Muscle of back (tissue), 11 donors: ENCODE results near the gene SHC4. TPM values are rescaled to one million over a fixed set of nuclear protein-coding genes. Genes with fewer than 3 reads are reported as not detected.

Source experiments
- DNase-seq, 3 donors: peaks; one replicate each; pipeline versions ENCODE4 v3.0.0 to v3.0.0-alpha.2; 2013
- polyA plus RNA-seq, 10 donors: library from polyadenylated mRNA; unstranded; fragments of 120-200 nt; gene quantifications; one replicate each; pipeline ENCODE4 v1.2.1, GENCODE V29; 2013; ENCODE audit not compliant: insufficient read length in 10 of 10

SHC4 gene
- polyA plus RNA-seq, 10 donors, result 1.1 to 3.2 (median 2.0) TPM

DNA sequence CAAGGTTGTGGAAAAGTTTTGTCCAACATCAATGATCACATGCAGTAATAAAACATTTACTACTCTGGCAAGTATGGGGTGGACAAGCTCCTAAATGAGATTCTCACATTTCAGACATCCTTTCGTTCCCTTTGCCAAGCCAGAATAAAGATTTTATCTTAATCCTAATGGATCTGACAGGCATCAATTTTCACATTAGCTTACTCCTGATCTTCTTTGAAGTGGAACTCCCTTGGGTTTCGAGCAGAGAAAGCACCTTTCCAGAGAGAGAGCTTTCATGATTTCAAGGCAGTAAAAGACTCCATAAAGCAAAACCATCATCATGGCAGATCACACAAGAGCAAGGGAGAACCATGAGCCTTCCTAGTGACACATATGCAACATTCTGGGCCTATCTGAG, 113.1 kb downstream of the SHC4 start:
- no peak for DNase-seq

DNA sequence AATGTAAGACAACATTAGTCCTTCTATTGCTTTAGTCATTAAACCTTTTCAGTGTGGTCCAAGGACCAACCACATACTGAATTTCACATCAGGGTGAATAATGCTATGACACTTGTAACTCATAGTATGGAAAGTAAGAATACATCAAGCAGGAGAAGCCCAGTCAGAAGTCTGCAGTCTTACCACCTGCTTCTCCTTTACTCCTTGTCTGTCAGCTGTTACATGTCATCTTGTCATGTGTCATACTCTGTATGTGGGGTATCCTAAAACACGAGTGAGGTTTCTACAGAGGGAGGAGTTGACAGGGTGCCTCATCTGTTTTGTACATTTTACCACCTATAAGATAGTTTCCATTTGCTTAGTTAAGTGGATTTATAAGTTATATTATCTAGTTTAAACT, 118.6 kb downstream of the SHC4 start:
- DNase-seq, result no peak

DNA sequence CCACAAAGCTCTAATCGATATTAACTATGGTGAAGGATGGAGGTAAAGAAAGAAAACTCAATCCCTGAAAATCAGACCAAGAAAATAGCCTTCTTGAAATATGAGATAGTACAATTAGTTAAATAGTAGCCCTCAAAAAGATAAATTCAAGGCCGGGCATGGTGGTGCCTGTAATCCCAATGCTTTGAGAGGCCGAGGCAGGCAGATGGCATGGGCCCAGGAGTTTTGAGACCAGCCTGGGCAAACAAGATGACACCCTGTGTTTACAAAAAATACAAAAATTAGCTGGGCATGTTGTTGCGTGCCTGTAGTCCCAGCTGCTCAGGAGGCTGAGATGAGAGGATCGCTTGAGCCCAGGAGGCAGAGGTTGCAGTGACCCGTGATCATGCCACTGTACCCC, 121.2 kb downstream of the SHC4 start:
- DNase-seq, result no peak

DNA sequence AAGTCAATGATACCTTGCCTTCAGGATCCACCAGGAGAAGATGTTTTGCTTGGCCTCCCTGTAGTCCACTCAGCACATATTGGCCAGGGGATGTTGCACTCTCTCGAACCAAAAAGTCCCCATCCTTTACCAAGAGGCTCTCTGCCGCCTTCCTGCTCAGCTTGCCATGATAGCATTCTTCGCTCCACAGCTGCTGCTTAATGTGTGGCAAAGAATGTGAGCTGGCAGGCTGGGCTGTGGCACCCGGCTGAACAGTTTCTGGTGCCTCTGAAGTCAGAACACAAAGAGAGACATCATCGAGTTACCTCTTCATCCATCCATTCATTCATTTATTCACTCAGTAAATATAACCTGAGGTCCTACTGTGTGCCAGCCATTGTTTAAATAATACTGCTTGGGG, 129.0 kb downstream of the SHC4 start:
- no peak for DNase-seq

DNA sequence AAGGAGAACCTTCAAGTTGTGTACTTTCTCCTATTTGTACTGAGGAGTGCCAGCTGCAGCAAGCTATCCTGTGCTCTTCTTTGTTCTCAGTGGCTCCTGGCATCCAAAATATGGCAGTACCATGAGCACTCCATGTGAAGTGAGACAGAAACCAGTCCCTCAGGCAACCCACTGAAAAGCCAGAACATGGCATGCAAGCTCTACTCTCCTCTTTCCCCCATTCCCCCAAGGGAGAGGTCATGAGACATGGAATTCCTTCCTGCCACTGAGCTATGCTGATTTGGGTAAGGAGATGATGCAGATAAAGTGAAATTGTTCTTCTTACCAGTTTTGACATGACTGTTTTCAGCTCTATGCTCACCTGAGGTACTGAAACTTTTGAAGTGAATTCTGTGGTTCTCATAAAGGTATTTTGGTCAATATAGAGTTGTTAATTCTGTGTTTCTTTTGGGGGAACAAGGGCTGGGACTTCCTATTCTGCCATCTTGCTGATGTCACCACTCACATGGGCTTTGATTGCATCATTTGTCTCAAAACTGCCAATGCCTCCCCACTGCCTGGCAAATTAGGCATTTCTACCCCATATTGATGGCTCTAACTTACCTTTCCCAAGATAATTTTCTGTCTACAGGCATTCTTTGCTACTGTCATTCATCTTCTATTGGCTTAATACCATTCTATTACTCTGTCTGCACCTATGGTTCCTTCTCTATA, 130.0 kb downstream of the SHC4 start:
- DNase-seq, result no peak

DNA sequence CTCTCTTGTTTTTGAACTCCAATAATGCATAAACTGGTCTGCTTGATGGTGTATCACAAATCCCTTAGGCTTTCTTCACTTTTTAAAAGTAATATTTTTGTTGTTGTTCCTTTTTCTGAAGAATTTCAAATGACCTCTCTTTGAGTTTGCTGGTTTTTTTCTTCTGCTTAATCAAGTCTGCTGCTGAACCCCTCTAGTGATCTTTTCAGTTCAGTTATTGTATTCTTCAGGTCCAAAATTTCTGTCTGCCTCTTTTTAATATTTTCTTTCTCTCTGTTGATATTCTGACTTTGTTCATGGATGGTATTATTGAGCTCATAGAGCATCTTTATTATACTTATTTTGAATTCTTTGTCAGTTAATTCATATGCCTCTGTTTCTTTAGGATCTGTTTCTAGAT, 131.1 kb downstream of the SHC4 start:
- DNase-seq, result no peak

DNA sequence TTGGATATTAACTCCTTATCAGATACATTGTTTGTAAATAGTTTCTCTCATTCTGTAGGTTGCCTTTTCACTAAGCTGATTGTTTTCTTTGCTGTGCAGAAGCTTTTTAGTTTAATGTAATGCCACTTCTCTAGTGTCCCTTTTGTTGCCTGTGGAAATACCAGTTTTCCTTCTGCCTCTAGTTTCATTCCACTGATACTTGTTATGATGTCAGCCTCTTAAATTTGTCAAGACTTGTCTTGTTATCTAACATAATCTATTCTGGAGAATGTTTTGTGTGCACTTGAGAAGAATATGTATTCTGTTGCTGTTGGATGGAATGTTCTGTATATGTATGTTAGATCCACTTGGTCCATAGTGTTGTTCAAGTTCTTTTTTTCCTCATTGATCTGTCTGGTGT, 134.8 kb downstream of the SHC4 start:
- DNase-seq, result no peak

DNA sequence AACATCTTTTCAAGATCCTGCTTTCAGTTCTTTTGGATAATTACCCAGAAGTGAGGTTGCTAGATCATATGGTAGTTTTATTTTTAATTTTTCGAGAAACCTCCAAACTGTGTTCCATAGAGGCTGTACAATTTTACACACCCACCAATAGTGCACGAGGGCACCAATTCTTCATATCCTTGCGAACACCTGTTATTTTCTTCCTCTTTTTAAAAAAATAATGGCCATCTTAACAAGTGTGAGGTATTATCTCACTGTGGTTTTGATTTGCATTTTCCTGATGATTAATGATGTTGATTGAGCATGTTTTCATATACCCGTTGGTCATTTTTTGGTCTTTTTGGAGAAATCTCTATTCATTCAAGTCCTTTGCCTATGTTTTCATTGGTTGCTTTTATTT, 135.2 kb downstream of the SHC4 start:
- DNase-seq, result no peak

DNA sequence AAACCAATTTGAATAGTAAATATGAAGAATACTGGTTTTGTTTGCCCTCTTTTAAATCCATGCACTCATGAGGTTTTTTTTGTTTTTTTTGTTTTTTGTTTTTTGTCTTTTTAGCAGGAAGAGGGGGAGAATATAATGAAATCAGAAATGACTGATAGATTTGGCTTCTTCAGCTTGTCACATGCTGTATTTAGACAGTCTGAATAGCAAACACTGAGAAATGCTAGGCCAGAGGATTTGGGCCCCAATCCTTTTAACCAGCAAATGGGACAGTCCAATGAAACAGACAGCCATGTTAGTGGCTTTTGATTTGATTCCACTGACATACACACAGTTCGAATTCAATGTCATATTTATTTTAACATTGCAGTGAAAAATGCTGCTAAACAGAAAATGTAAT, 138.6 kb downstream of the SHC4 start:
- no peak for DNase-seq

DNA sequence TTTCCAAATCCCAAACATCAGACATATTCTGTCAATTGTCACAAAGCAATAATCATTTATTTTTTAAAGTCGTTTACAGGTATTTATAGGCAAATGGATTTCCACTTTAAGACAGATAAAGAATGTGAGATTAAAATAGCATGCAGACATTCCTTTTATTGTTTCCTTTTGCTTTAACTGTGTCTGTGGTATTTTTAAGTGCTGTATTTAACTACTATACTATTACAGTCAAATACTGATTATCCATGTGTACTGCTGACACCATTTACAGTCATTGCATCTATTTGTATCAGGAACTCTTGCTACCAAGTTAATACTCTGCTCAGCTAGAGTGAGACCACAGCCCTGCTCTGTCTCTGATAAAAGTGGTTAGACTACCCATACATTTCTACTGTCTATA, 140.0 kb downstream of the SHC4 start:
- no peak for DNase-seq

DNA sequence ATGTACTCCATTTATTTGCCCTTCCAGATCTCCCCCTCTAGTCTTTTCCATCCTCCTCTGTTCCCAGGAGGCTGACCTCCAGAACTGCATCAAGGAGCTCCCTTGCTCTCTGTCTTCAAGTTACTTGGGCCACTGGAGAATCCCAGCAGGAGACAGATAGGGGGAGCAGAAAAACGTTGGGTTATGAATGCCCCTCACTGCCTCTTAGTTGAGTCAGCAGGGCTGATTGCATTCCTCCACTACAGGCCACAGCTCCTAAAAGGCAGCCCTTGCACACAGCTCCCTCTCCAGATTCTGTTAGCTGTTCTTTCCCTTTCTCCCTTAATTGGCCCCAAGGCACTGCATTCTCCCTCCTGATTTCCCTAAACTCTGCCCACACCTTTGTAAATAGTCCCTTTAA, 140.5 kb downstream of the SHC4 start:
- DNase-seq, result no peak

DNA sequence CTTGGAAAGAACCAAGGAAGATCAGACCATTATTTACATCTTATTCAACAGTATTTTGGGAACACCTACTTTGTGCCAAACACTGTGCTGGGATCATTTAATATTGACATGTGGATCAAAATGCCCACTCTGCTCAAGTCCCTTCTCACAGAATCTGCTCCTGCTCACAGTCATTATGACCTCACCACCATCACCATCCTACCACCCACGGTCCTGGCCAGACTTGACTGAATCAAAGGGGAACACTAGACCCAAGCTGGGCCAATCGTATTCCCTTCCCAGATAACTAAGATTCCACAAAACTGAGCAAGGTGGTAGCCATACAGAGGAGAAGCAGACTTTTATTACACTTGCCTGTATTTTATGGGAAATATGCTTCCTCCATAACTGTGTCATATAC, 149.4 kb downstream of the SHC4 start:
- DNase-seq, result no peak

DNA sequence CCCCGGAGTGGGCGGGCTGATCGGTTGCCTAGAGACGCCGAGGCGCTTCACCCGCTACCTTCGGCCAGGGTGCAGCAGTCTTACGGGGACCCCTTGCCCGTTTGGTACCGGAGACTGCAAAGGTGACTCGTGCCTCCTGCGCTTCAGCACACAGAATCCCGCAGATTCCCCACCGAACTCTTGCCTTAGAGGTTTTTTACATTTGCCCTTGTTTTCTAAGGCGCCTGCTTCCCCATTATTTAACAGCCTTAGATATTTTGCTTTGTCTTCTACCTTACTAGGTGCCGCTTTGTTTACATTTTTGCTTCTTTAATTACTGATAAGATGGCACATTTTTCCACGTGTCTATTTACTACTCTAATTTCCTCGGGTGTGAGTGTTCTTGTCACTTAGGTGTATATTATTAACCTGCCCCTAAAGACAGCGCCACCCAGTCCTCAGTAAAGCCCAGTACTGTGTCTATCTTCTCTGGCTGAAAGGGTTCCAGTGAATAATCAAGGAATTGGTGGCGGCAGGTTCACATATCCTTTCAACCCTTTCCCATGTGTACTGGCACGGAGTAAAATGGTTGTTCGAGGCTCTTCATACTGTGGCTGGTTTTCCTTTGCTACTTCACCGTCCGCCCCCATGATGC, 152.3 kb downstream of the SHC4 start:
- DNase-seq, result no peak

DNA sequence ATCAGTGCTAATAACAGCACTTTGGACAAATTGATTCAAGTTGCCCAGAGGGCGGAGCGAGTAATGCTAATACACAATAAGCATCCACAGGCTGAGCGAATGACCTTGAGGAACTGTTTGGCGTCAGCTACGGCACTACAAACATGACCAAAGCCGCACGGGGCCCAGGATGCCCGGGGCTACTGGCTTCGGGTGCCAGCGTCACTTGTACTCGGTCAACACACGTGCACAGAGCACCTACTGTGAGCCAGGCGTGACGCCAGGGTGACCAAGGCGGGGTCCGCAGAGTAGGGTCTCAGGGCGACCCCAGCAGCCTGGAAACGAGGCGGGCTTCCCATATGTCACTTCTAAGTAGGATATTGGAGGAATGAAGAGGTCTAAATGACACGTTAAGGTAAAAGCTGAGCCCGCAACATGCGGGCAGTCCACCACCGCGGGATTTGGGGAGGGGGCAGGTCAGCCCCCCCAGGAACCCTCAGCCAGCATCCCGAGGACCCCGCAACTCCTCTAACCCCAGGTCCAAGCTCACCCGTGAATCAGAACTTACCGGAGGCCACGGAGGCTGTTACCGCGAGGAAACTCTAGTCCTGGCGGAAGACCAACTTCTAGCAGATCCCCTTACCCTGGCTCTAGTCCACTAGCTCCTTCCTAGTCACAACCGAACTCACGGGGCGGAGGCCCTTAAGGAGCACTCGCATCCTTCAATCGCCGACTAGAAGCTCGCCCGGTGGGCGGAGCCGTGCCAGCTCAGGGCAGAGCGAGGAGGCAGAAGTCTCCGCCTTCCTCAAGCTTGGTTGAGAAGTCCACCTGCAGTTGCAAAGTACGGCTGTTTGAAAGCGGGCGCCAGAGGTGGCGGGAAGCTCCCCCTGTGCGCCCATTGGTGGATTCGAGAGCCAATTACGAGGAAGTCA, 153.1 kb downstream of the SHC4 start, which contains the start of gene CEP152:
Gene CEP152, minus strand, starts transcription at position 656 of the 911 bp plus-strand sequence. CDS start 5,420 bp downstream, outside the sequence.
- peak; percentile 96 to 99 (median 98) for DNase-seq

DNA sequence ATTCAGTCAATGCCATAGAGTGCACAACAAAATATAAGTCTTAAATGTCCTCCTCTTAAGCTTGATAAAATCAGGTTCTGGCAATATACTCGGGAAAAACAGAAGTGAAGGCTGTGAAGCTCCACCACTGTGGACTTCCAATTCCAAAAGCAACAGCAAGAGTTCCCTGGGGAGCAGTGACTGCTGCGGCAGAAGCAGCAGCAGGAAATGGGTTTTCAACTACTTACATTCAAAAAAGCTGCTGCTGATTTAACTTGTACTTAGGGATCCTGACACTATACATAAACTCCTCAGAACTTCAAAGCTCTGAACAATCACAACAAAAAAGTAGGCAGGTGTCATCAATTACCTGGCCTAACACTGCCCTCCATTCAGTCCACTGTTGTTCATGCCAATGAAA, 157.6 kb downstream of the SHC4 start:
- DNase-seq, result peak in 1 of 3 donors; percentile 35

DNA sequence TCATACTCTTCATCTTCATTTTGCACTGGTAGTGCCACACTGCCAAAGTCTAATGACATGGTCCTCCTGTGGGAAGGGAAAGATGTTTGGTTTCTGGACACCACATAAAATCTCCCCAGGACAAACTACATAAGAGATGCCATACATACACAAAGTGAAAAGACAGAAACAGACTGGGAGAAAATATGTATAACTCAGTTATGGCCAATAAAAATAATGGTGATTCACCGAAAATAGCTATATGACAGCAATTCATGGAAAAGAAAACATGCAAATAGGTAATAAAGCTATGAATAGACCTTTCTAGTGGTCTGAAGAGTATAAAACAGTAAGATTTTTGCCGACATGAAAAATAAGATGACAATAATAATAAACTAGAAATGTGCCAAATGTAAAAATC, 158.1 kb downstream of the SHC4 start:
- DNase-seq, result no peak

DNA sequence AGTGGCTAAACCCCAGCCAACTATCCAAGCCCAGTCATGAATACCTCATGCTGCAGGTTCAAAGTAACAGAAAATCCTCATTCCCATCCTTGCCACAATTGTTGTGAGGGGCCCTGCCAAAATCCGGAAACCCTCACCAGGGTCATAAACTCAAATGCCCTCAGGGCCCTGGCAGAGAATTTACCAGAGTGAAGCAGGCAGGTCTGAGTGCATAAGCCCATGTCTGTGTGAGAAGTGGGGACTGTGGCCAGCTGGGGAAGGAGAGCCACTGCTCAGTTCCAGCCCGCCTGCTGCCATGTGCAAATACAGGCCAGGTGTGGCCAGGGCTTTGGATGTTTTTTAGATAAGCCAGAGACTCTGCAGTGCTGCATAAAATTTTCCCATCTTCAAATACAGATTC, 159.8 kb downstream of the SHC4 start:
- DNase-seq, result no peak

DNA sequence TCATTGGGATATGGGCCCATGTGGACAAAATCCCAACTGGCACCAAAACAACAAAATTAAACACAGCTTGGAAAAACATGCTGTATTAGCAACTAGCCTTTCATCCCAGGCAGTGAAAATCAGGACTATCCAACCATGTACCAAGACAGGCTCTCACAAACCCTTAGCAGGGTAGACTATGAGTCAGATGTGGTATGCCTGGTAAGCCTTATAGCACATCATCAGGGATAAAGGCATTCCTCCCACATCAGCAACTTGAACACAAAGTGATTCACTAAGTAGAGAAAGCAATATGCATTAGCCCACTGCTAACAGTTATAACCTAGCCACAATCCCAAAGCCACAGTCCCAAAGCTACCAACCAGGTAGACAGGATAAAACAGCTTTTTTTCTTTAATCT, 160.9 kb downstream of the SHC4 start:
- DNase-seq, result peak in 1 of 3 donors; percentile 78

DNA sequence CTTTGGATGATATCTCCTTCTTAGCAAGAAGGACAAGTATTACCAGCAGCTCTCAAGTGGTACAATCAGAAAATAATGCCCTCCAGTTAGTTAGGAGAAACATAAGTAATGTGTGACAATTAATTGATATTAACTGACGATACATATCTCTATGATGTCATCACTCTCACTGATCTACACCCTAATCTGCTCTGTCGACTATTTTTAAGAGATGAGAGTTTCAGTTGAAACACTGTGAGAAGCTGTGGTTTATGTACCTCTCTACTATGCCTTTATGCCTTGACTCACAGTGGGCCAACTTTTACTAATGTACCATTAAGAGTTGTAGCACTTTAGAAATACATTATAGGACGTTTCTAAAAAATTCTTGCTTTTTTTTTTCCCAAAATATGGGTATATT, 161.5 kb downstream of the SHC4 start:
- no peak for DNase-seq

DNA sequence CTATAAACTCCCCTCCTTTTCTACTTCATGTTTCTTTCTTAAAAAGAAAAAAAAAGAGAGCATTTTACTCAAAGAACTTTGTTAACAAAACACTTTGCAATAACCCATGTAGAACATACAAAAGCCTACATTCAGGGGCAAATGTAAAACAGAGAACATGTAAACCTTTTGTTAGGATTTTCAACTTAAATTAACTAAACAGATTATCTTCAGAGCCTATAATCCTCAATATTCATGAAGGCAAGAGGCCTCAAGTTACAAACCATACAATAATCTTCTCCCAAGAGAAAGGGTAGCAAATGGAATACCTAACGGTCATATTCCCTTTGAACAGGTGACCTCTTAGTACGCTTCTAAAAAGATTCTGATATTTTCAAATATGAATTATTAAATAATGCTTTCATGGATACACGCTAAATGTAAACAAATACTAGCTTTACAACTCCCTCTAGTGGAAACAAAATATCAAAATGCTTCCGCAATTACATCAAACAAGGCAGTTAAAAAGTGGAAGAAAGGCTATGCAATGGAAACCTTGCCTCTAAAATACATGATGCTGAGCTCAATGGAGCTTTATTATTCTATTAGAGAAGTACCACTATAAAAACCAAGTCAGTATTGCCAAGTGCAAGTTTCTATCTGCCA, 162.8 kb downstream of the SHC4 start:
- peak; percentile 45 to 76 (median 53) for DNase-seq

DNA sequence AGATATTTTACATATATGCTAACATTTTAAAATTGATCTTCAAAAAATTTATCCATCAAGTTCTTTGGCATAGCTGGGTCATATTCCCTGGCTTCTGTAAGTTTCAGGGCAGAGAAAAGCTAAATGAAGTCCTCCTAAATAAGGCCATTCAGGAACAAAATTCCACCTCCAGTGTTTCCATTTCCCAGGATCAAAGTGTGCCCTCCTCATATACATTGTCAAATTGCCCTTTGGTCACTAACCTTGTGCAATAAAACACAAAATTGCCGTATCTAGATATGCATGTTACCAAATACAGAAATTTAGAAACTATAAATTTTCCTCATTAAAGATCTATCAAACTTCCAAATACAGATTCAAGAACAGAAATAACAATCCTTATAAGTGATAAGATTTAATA, 163.5 kb downstream of the SHC4 start:
- no peak for DNase-seq

DNA sequence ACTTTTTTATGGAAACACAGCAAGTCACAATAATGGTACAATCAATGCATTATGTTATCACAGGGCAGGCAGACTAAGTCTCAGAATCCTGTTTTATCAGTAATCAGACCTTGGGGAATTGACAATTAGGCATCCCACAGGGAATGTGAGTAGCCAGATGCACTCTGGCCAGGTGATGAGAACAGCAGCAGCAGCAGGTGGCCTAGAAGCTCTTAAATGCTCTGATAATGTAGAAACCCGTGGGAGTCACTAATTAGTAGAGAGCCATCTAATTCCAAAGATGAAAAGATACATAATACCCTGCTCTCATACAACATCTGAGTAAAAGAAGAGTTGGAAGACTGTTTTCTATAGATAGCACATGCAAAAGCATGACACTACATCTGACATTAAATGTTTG, 165.4 kb downstream of the SHC4 start:
- DNase-seq, result no peak
